HEK293 (cell line): ENCODE data around the gene DBX2.

Source experiments
- CTCF ChIA-PET: fragments of 350-600 bp; formaldehyde crosslinking; extraction: SDS; loops from one replicate; lab custom pipeline; 2021; ENCODE audit warnings: antibody characterized with exemption; lab: Yijun Ruan, JAX
- POLR2A ChIA-PET: fragments of 300-600 bp; formaldehyde crosslinking; extraction: SDS; loops from one replicate; lab custom pipeline; 2020; ENCODE audit warnings: antibody characterized with exemption, inconsistent platforms; lab: Yijun Ruan, JAX
- H3K27ac ChIP-seq: fragments of 200-500 bp; sonication (Bioruptor generic); 2 replicates; pipeline ENCODE4 v1.5.1; 2014; ENCODE audit warnings: low read depth, low read length, control low read depth, inconsistent platforms; ENCODE audit errors: extremely low read depth
- H3K36me3 ChIP-seq, 2 experiments: fragments of 200-500 bp in 1 of 2; sonication (Bioruptor generic) in 1 of 2; 1 replicate in 1 of 2; 2 replicates in 1 of 2; pipeline ENCODE4 v1.5.1; 2014 to 2017; ENCODE audit warnings: inconsistent platforms in 2 of 2, low read length in 2 of 2; ENCODE audit not compliant: control insufficient read depth in 2 of 2, insufficient read depth in 1 of 2
- H3K4me1 ChIP-seq: fragments of 200-500 bp; sonication (Bioruptor generic); 2 replicates; pipeline ENCODE4 v1.5.1; 2014; ENCODE audit warnings: mild to moderate bottlenecking, low read length, inconsistent platforms; ENCODE audit not compliant: control insufficient read depth, insufficient read depth
- H3K4me3 ChIP-seq: 2 replicates; pipeline ENCODE4 v1.5.1; 2011; ENCODE audit warnings: low read depth, mild to moderate bottlenecking, control low read depth, low read length, moderate library complexity
- H3K9me3 ChIP-seq: fragments of 200-500 bp; sonication (Bioruptor generic); 2 replicates; pipeline ENCODE4 v1.5.1; 2014; ENCODE audit warnings: low read depth, low read length, inconsistent platforms; ENCODE audit not compliant: control insufficient read depth, insufficient read depth
- CTCF ChIP-seq: fragments of 450-650 bp; formaldehyde crosslinking; IDR thresholded peaks from 2 replicates; pipeline ENCODE4 v1.5.1; 2016; ENCODE audit warnings: missing biosample characterization, missing genetic modification characterization
- OVOL3 ChIP-seq: fragments of 450-650 bp; formaldehyde crosslinking; IDR thresholded peaks from 2 replicates; pipeline ENCODE4 v1.5.1; 2016; ENCODE audit warnings: missing biosample characterization, missing genetic modification characterization
- PBX3 ChIP-seq: sonication (generic); formaldehyde crosslinking; IDR thresholded peaks from 2 replicates; pipeline ENCODE4 v1.8.1; 2022; ENCODE audit warnings: mild to moderate bottlenecking, moderate library complexity, missing genetic modification reagents
- PRDM1 ChIP-seq: fragments of 450-650 bp; formaldehyde crosslinking; IDR thresholded peaks from 2 replicates; pipeline ENCODE4; 2016; ENCODE audit warnings: missing biosample characterization, missing genetic modification characterization
- SP2 ChIP-seq: fragments of 450-650 bp; formaldehyde crosslinking; IDR thresholded peaks from 2 replicates; pipeline ENCODE4 v1.5.1; 2016; ENCODE audit warnings: missing biosample characterization, missing genetic modification characterization
- YY1 ChIP-seq: fragments of 450-650 bp; formaldehyde crosslinking; IDR thresholded peaks from 2 replicates; pipeline ENCODE4 v1.5.1; 2018; ENCODE audit warnings: missing biosample characterization, missing genetic modification characterization
- ZNF18 ChIP-seq: fragments of 450-650 bp; formaldehyde crosslinking; IDR thresholded peaks from 2 replicates; pipeline ENCODE4 v1.5.1; 2016; ENCODE audit warnings: missing biosample characterization, missing genetic modification characterization
- ZNF223 ChIP-seq: fragments of 450-650 bp; formaldehyde crosslinking; IDR thresholded peaks from 2 replicates; pipeline ENCODE4 v1.5.1; 2016; ENCODE audit warnings: missing biosample characterization, missing genetic modification characterization
- ZNF366 ChIP-seq: fragments of 450-650 bp; formaldehyde crosslinking; conservative IDR thresholded peaks from 2 replicates; pipeline ENCODE4 v1.5.1; 2016; ENCODE audit warnings: missing biosample characterization, missing genetic modification characterization
- ZNF518A ChIP-seq: fragments of 450-650 bp; formaldehyde crosslinking; conservative IDR thresholded peaks from 2 replicates; pipeline ENCODE4 v1.5.1; 2016; ENCODE audit warnings: low read depth, missing biosample characterization, missing genetic modification characterization
- ZNF530 ChIP-seq: fragments of 450-650 bp; formaldehyde crosslinking; IDR thresholded peaks from 2 replicates; pipeline ENCODE4 v1.5.1; 2016; ENCODE audit warnings: low read depth, missing biosample characterization, missing genetic modification characterization
- ZNF571 ChIP-seq: fragments of 450-650 bp; formaldehyde crosslinking; IDR thresholded peaks from 2 replicates; pipeline ENCODE4 v1.5.0; 2017; ENCODE audit warnings: missing biosample characterization, missing genetic modification characterization
- ZNF580 ChIP-seq: fragments of 450-650 bp; formaldehyde crosslinking; IDR thresholded peaks from 2 replicates; pipeline ENCODE4 v1.5.1; 2016; ENCODE audit warnings: missing biosample characterization, missing genetic modification characterization
- ZNF654 ChIP-seq: fragments of 450-650 bp; formaldehyde crosslinking; IDR thresholded peaks from 2 replicates; pipeline ENCODE4 v1.5.1; 2016; ENCODE audit warnings: low read depth, missing biosample characterization, missing genetic modification characterization
- ZNF701 ChIP-seq: fragments of 450-650 bp; formaldehyde crosslinking; IDR thresholded peaks from 2 replicates; pipeline ENCODE4 v1.5.1; 2016; ENCODE audit warnings: missing biosample characterization, missing genetic modification characterization
- ZNF76 ChIP-seq: fragments of 450-650 bp; formaldehyde crosslinking; IDR thresholded peaks from 2 replicates; pipeline ENCODE4; 2016; ENCODE audit warnings: low read depth, missing biosample characterization, missing genetic modification characterization, borderline replicate concordance
- ZNF837 ChIP-seq: fragments of 450-650 bp; formaldehyde crosslinking; IDR thresholded peaks from 2 replicates; pipeline ENCODE4 v1.5.1; 2016; ENCODE audit warnings: missing biosample characterization, missing genetic modification characterization

The DBX2 gene

GRCh38 chr12:44972746-44973421, 78.0 kb downstream of the DBX2 start:
- Histone ChIP-seq H3K4me1 (no peaks in the 10 kb centered on the region), H3K4me3 (no peak overlapping the region), H3K9me3 (no peaks in the 10 kb centered on the region), H3K36me3 (no peaks in the 10 kb centered on the region), H3K27ac (no peak overlapping the region)
- TF ChIP-seq OVOL3 (tag by site-specific recombination): 0 out of 2 replicates have a peak, but pooled peaks have one; percentile 8
- 0 out of 2 replicates have a peak, but pooled peaks have one; percentile 55 for TF ChIP-seq ZNF580 (tag by site-specific recombination)
- peak; percentile 93 for TF ChIP-seq ZNF366 (tag by site-specific recombination)
- no peak for TF ChIP-seq ZNF530 (tag by site-specific recombination)
- no peak for TF ChIP-seq YY1 (tag by site-specific recombination)
- no peak for TF ChIP-seq ZNF223 (tag by site-specific recombination)
- TF ChIP-seq ZNF654 (tag by site-specific recombination): 0 out of 2 replicates have a peak, but pooled peaks have one; percentile 48
- TF ChIP-seq ZNF837: no peak
- TF ChIP-seq ZNF518A (tag by site-specific recombination): no peak
- peak; percentile 92 for TF ChIP-seq CTCF (tag by site-specific recombination)
- TF ChIP-seq PRDM1 (tag by site-specific recombination): peak; percentile 82
- TF ChIP-seq ZNF18 (tag by site-specific recombination): 0 out of 2 replicates have a peak, but pooled peaks have one; percentile 50
- ChIA-PET CTCF (interaction anchor here (0.6 to 2.5 kb wide), 21 partner anchors 8 to 1606 kb away, joined by 3 to 12 read pairs (median 4); no protein-coding TSS in a partner anchor), POLR2A (no interaction called here)

GRCh38 chr12:44968965-44969364, 81.9 kb downstream of the DBX2 start:
- CTCF ChIA-PET: no interaction called here

More at GRCh38 chr12:44968965-44969364, 81.9 kb downstream of the DBX2 start:
- TF ChIP-seq ZNF701 (no peak), SP2 (tag by site-specific recombination) (no peak), PBX3 (no peak), ZNF571 (no peak), ZNF76 (tag by site-specific recombination) (no peak)
- POLR2A ChIA-PET: no interaction called here
- no peak overlapping the region for H3K27ac ChIP-seq
- H3K4me3 ChIP-seq: no peak overlapping the region
- H3K9me3 ChIP-seq: no peaks in the 10 kb centered on the region
- H3K36me3 ChIP-seq: no peaks in the 10 kb centered on the region
- H3K4me1 ChIP-seq: no peaks in the 10 kb centered on the region
